Esophagus squamous epithelium (tissue), 4 donors: ENCODE measurements around the gene SCNM1.

ENCODE experiments used
- POLR2A ChIP-seq, 4 donors: fragments of 450-650 bp; IDR thresholded peaks; one replicate each; pipeline ENCODE4 v1.6.1; 2017; ENCODE audit warnings: antibody characterized with exemption in 4 of 4, mild to moderate bottlenecking in 4 of 4, moderate library complexity in 3 of 4
- TF ChIP-seq, protein P1 (sequence below), 6 experiments: fragments of 450-650 bp in 4 of 6; fragments of 200-600 bp in 2 of 6; sonication (generic) in 2 of 6; IDR thresholded peaks; one replicate each; pipeline ENCODE4 v1.5.1; 2016 to 2019; ENCODE audit warnings: antibody characterized with exemption in 6 of 6, mild to moderate bottlenecking in 4 of 6, moderate library complexity in 4 of 6

DNA sequence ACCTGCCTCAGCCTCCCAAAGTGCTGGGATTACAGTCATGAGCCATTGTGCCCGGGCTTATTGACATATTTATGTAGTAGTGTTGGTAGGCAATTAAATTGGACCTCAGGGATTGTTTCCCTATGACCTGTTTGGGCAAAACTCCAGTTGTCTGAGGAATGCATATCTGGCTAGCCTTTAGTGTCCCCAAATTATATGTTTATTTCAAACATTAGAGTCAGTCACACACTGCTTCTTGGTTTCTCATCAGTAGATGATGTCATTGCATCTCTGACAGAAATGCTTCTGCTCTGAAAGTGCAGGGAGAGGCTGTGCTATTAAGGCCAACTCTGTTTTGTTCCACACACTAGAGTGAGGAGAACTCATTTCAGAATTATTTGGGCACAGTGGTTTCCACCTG is 44.9 kb downstream of the SCNM1 start:
- TF ChIP-seq, protein P1, sequence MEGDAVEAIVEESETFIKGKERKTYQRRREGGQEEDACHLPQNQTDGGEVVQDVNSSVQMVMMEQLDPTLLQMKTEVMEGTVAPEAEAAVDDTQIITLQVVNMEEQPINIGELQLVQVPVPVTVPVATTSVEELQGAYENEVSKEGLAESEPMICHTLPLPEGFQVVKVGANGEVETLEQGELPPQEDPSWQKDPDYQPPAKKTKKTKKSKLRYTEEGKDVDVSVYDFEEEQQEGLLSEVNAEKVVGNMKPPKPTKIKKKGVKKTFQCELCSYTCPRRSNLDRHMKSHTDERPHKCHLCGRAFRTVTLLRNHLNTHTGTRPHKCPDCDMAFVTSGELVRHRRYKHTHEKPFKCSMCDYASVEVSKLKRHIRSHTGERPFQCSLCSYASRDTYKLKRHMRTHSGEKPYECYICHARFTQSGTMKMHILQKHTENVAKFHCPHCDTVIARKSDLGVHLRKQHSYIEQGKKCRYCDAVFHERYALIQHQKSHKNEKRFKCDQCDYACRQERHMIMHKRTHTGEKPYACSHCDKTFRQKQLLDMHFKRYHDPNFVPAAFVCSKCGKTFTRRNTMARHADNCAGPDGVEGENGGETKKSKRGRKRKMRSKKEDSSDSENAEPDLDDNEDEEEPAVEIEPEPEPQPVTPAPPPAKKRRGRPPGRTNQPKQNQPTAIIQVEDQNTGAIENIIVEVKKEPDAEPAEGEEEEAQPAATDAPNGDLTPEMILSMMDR (IDR thresholded peaks at IDR 0.05), result no peak
- no peak for TF ChIP-seq POLR2A (IDR thresholded peaks at IDR 0.05)
